HG02678 (cell line): ENCODE results near the gene SLC25A22.

ENCODE experiments used
- ATAC-seq: cut with Tn5 transposase; IDR thresholded peaks from one replicate; pipeline ENCODE4 v1.9.1; 2021; ENCODE audit warnings: mild to moderate bottlenecking, moderate library complexity; ENCODE audit not compliant: unreplicated experiment

Gene SLC25A22

GRCh38 chr11:791658-792534, 6.2 kb downstream of the SLC25A22 start:
- ATAC-seq: no peak

- ATAC-seq: no peak
Measured at GRCh38 chr11:790721-791564, 7.1 kb downstream of the SLC25A22 start.

- no peak for ATAC-seq
Measured at GRCh38 chr11:789943-790342, 8.1 kb downstream of the SLC25A22 start, which contains the start of gene CEND1. CEND1 (minus strand) TSS chr11:790090; CDS start chr11:788576, 1,514 bp downstream.

- no peak for ATAC-seq
Measured at GRCh38 chr11:788953-789940, 8.8 kb downstream of the SLC25A22 start.

GRCh38 chr11:788009-788640, 10.0 kb downstream of the SLC25A22 start:
- ATAC-seq: no peak

- no peak for ATAC-seq
Measured at GRCh38 chr11:787084-787675, 10.9 kb downstream of the SLC25A22 start.

GRCh38 chr11:786235-787083, 11.6 kb downstream of the SLC25A22 start:
- no peak for ATAC-seq

GRCh38 chr11:783581-784015, 14.5 kb downstream of the SLC25A22 start:
- no peak for ATAC-seq

- ATAC-seq: no peak
Measured at GRCh38 chr11:782264-783174, 15.6 kb downstream of the SLC25A22 start.

GRCh38 chr11:779955-780532, 18.0 kb downstream of the SLC25A22 start:
- ATAC-seq: no peak

- ATAC-seq: no peak
Measured at GRCh38 chr11:778976-779954, 18.8 kb downstream of the SLC25A22 start.

- peak; percentile 79 for ATAC-seq
Measured at GRCh38 chr11:777288-778255, 20.5 kb downstream of the SLC25A22 start, which contains the start of gene GATD1. GATD1 (minus strand) TSS chr11:777487; CDS start chr11:777462, 25 bp downstream.

- peak; percentile 37 for ATAC-seq
Measured at GRCh38 chr11:776561-777287, 21.4 kb downstream of the SLC25A22 start.

GRCh38 chr11:776263-776560, 21.9 kb downstream of the SLC25A22 start:
- no peak for ATAC-seq
